ENCODE data around the gene RGS10.
"Not testable (repeated sequence)": the region's sequence is repeated elsewhere in the genome, so short reads cannot be mapped to it uniquely, and the experiment has no call there.

RGS10 gene

GRCh38 chr10:119542357-119542987 is at the start of gene RGS10:
Gene RGS10 (minus strand): TSS chr10:119542719. CDS start chr10:119542638, 81 bp downstream.
- no peak for DNase-seq (ENCODE audit: low read depth, low spot score)

- DNase-seq (ENCODE audit: low read depth, low spot score): no peak
Observed at GRCh38 chr10:119588071-119588470, 45.6 kb upstream of the RGS10 start.

- DNase-seq (ENCODE audit: low read depth, low spot score): no peak
Observed at GRCh38 chr10:119578355-119578754, 35.8 kb upstream of the RGS10 start.

- no peak for DNase-seq (ENCODE audit: low read depth, low spot score)
Observed at GRCh38 chr10:119575991-119576390, 33.5 kb upstream of the RGS10 start.

- no peak for DNase-seq (ENCODE audit: low read depth, low spot score)
Observed at GRCh38 chr10:119575506-119575905, 33.0 kb upstream of the RGS10 start.

GRCh38 chr10:119567978-119568377 is 25.5 kb upstream of the RGS10 start:
- DNase-seq (ENCODE audit: low read depth, low spot score): no peak

GRCh38 chr10:119562097-119562496 is 19.6 kb upstream of the RGS10 start:
- no peak for DNase-seq (ENCODE audit: low read depth, low spot score)

- DNase-seq (ENCODE audit: low read depth, low spot score): not testable (repeated sequence)
Observed at GRCh38 chr10:119559511-119559910, 17.0 kb upstream of the RGS10 start.

GRCh38 chr10:119556081-119556480 is 13.6 kb upstream of the RGS10 start:
- not testable (repeated sequence) for DNase-seq (ENCODE audit: low read depth, low spot score)

GRCh38 chr10:119555178-119555784 is 12.8 kb upstream of the RGS10 start:
- DNase-seq (ENCODE audit: low read depth, low spot score): no peak

GRCh38 chr10:119550827-119551226 is 8.3 kb upstream of the RGS10 start:
- DNase-seq (ENCODE audit: low read depth, low spot score): no peak

GRCh38 chr10:119549247-119549999 is 6.9 kb upstream of the RGS10 start:
- DNase-seq (ENCODE audit: low read depth, low spot score): no peak

GRCh38 chr10:119546009-119546408 is 3.5 kb upstream of the RGS10 start:
- DNase-seq (ENCODE audit: low read depth, low spot score): no peak

GRCh38 chr10:119545310-119545709 is 2.8 kb upstream of the RGS10 start:
- DNase-seq (ENCODE audit: low read depth, low spot score): no peak

- DNase-seq (ENCODE audit: low read depth, low spot score): no peak
Observed at GRCh38 chr10:119543814-119544642, 1.5 kb upstream of the RGS10 start.

- no peak for DNase-seq (ENCODE audit: low read depth, low spot score)
Observed at GRCh38 chr10:119542988-119543813, 682 bp upstream of the RGS10 start.

- DNase-seq (ENCODE audit: low read depth, low spot score): no peak
Observed at GRCh38 chr10:119541459-119542356, 811 bp downstream of the RGS10 start.

- DNase-seq (ENCODE audit: low read depth, low spot score): no peak
Observed at GRCh38 chr10:119541046-119541445, 1.5 kb downstream of the RGS10 start.

GRCh38 chr10:119540038-119540437 is 2.5 kb downstream of the RGS10 start:
- DNase-seq (ENCODE audit: low read depth, low spot score): no peak

GRCh38 chr10:119539359-119539825 is 3.1 kb downstream of the RGS10 start:
- DNase-seq (ENCODE audit: low read depth, low spot score): no peak

Data from brain pericyte (primary cell).